ENCODE results near the gene PFN3. TPM values are rescaled to one million over a fixed set of nuclear protein-coding genes. Genes with fewer than 3 reads are reported as not detected.

The PFN3 gene
- total and polyA plus RNA-seq, 2 of the 4 experiments (the other 2 are of a cell fraction) = not detected

GRCh38 chr5:177437623-177438022 lies 37.2 kb upstream of the PFN3 start:
- Histone ChIP-seq H2BK20ac (ENCODE audit: low read depth, low read length) (no peak overlapping the region), H3K4ac (ENCODE audit: low read depth, low read length) (no peak overlapping the region), H2AK5ac (ENCODE audit: low read depth, low read length) (no peak overlapping the region), H2AK9ac (replicated peaks; ENCODE audit: low read depth, low read length, poor library complexity) (peak overlapping the region; percentile 16), H4K20me1 (ENCODE audit: insufficient read depth, low read length) (no peaks in the 10 kb centered on the region), H3K36me3 (ENCODE audit: control insufficient read depth, insufficient read depth, low read length) (peaks cover 50% of the 10 kb centered on the region), H3K14ac (replicated peaks; ENCODE audit: low read depth, low read length) (no peak overlapping the region), H2BK5ac (ENCODE audit: low read depth, low read length, poor library complexity, severe bottlenecking) (no peak overlapping the region), H3K4me2 (ENCODE audit: low read depth, low read length) (no peak overlapping the region), H3K4me3 (ENCODE audit: insufficient read depth, low read depth, low read length) (no peak overlapping the region), H3K18ac (ENCODE audit: low read depth, low read length) (no peak overlapping the region), H2AFZ (replicated peaks; ENCODE audit: low read length, poor library complexity) (no peak overlapping the region), H3K4me1 (ENCODE audit: control insufficient read depth, insufficient read depth, low read length) (no peaks in the 10 kb centered on the region), H3K23ac (ENCODE audit: low read depth, low read length) (no peak overlapping the region), H3K27ac (ENCODE audit: insufficient read depth, low read length) (no peak overlapping the region), H2BK15ac (ENCODE audit: low read depth, low read length) (no peak overlapping the region), H3K9ac (ENCODE audit: low read depth, low read length) (no peak overlapping the region), H3K9me1 (ENCODE audit: insufficient read depth, low read length) (peaks cover 6% of the 10 kb centered on the region; the same call in 1 of the 2 replicates), H4K5ac (ENCODE audit: low read depth, low read length) (no peak overlapping the region), H2BK120ac (ENCODE audit: low read depth, low read length) (no peak overlapping the region), H3K9me3 (ENCODE audit: control insufficient read depth, insufficient read depth, low read length) (no peaks in the 10 kb centered on the region), H3K79me1 (ENCODE audit: low read depth in 1 of 2, low read length in 2 of 2) (no peaks in the 10 kb centered on the region), H4K8ac (ENCODE audit: low read depth in 2 of 2, low read length in 2 of 2) (no peak overlapping the region), H3K56ac (ENCODE audit: extremely low read depth, insufficient read depth, low read length) (no peak overlapping the region), H4K91ac (ENCODE audit: insufficient read depth, low read depth, low read length) (no peak overlapping the region), H3K27me3 (ENCODE audit: control insufficient read depth, insufficient read depth, low read length) (no peaks in the 10 kb centered on the region)
- in situ Hi-C loops (cut with MboI; ENCODE audit: low sequenced_read_pairs) (no loop called here), dilution Hi-C loops (cut with HindIII; ENCODE audit: low sequenced_read_pairs, unreplicated experiment) (no loop called here), intact Hi-C loops (cut with micrococcal nuclease) (no loop called here)
- peak; percentile 33; the same call in 1 of the 2 replicates for TF ChIP-seq USF2 (IDR thresholded peaks at IDR 0.05; ENCODE audit: low read depth, low read length)
- TF ChIP-seq POLR2A (IDR thresholded peaks at IDR 0.05; ENCODE audit: low read depth, low read length) = no peak
- no TSS peak for BruUV-seq (replicated peaks)
- DNase-seq (no peak), ATAC-seq (ENCODE audit: low read depth) (no peak)
- ChIA-PET POLR2A (ENCODE audit: unreplicated experiment) (no interaction called here), CTCF (interaction anchor here (1.2 kb wide), 1 partner anchor 35 kb away, joined by 4 read pairs; no protein-coding TSS in a partner anchor)
- 61% methylated on average over 3 of the region's 4 CpGs; no CpG with 5 or more reads in 1 of the 2 experiments for WGBS, 2 experiments (ENCODE audit: extremely low coverage in 2 of 2, insufficient read length in 1 of 2)

Data from IMR-90 (cell line).